GM19468 (cell line): ENCODE measurements around the gene ATP6V1C2.
"Not testable (repeated sequence)": the region's sequence is repeated elsewhere in the genome, so short reads cannot be mapped to it uniquely, and the experiment has no call there.

Experiments
- ATAC-seq: cut with Tn5 transposase; IDR thresholded peaks from one replicate; pipeline ENCODE4 v1.9.1; 2021; ENCODE audit warnings: mild to moderate bottlenecking, moderate library complexity, moderate number of reproducible peaks; ENCODE audit not compliant: unreplicated experiment; ENCODE audit errors: extremely low read depth

The ATP6V1C2 gene

GRCh38 chr2:10810202-10811161 is 89.1 kb downstream of the ATP6V1C2 start:
- ATAC-seq: no peak

- no peak for ATAC-seq
Observed at GRCh38 chr2:10811517-10811916, 90.1 kb downstream of the ATP6V1C2 start.

- ATAC-seq: peak; percentile 74
Observed at GRCh38 chr2:10812362-10813162, 91.1 kb downstream of the ATP6V1C2 start, which contains the start of gene PDIA6. PDIA6 (minus strand) TSS chr2:10812785; CDS start chr2:10812696, 89 bp downstream.

- ATAC-seq: not testable (repeated sequence)
Observed at GRCh38 chr2:10813163-10814138, 92.0 kb downstream of the ATP6V1C2 start.

GRCh38 chr2:10814142-10814541 is 92.7 kb downstream of the ATP6V1C2 start:
- ATAC-seq: no peak

GRCh38 chr2:10814571-10815331 is 93.3 kb downstream of the ATP6V1C2 start:
- ATAC-seq: no peak

- ATAC-seq: no peak
Observed at GRCh38 chr2:10817413-10817812, 96.0 kb downstream of the ATP6V1C2 start.

- not testable (repeated sequence) for ATAC-seq
Observed at GRCh38 chr2:10818305-10818704, 96.9 kb downstream of the ATP6V1C2 start.

- no peak for ATAC-seq
Observed at GRCh38 chr2:10818984-10819383, 97.6 kb downstream of the ATP6V1C2 start.

- no peak for ATAC-seq
Observed at GRCh38 chr2:10819714-10820314, 98.4 kb downstream of the ATP6V1C2 start.

GRCh38 chr2:10820562-10820961 is 99.1 kb downstream of the ATP6V1C2 start:
- no peak for ATAC-seq

GRCh38 chr2:10820978-10821695 is 99.7 kb downstream of the ATP6V1C2 start:
- ATAC-seq: no peak

- no peak for ATAC-seq
Observed at GRCh38 chr2:10824191-10824590, 102.8 kb downstream of the ATP6V1C2 start.

- ATAC-seq: no peak
Observed at GRCh38 chr2:10826026-10826425, 104.6 kb downstream of the ATP6V1C2 start.

- ATAC-seq: no peak
Observed at GRCh38 chr2:10826625-10827024, 105.2 kb downstream of the ATP6V1C2 start.

- no peak for ATAC-seq
Observed at GRCh38 chr2:10828346-10828745, 106.9 kb downstream of the ATP6V1C2 start.

- ATAC-seq: no peak
Observed at GRCh38 chr2:10829299-10829698, 107.9 kb downstream of the ATP6V1C2 start.

- ATAC-seq: no peak
Observed at GRCh38 chr2:10830203-10830602, 108.8 kb downstream of the ATP6V1C2 start.
